ENCODE results near the gene COL24A1. TPM values are rescaled to one million over a fixed set of nuclear protein-coding genes. Genes with fewer than 3 reads are reported as not detected.

COL24A1 gene
- total and polyA plus RNA-seq, 2 of the 8 experiments (the other 6 are each of a cell fraction or from before 2014, with no cell fraction given) = 0.23 to 1.1 TPM

GRCh38 chr1:86149591-86149990, 7.0 kb downstream of the COL24A1 start (continued):
- TF ChIP-seq CHD7 (IDR thresholded peaks at IDR 0.05; ENCODE audit: insufficient replicate concordance, low read length) (no peak), HDAC6 (IDR thresholded peaks at IDR 0.05; ENCODE audit: low read depth, low read length) (no peak), RXRA (IDR thresholded peaks at IDR 0.05; ENCODE audit: insufficient read depth, low read depth, low read length) (no peak), SIRT6 (IDR thresholded peaks at IDR 0.05; ENCODE audit: low read length) (no peak), CTCF (IDR thresholded peaks at IDR 0.05; ENCODE audit: control extremely low read depth in 1 of 3, insufficient read depth in 1 of 3, low read depth in 1 of 3, low read length in 3 of 3) (no peak), RAD21 (IDR thresholded peaks at IDR 0.05 in 1 of 2, conservative IDR thresholded peaks at IDR 0.05 in 1 of 2; ENCODE audit: low read depth in 2 of 2, low read length in 2 of 2) (no peak), POLR2A (IDR thresholded peaks at IDR 0.05; ENCODE audit: control extremely low read depth in 1 of 2, low read depth in 2 of 2, low read length in 2 of 2) (no peak)

Measured in H1 (cell line).